Fibroblast of villous mesenchyme (primary cell): ENCODE data around the gene AGER. TPM values are rescaled to one million over a fixed set of nuclear protein-coding genes. Genes with fewer than 3 reads are reported as not detected.
A peak's percentile ranks its signal among the peaks of the same experiment; 100 is the strongest.
"Not testable (repeated sequence)": the region's sequence is repeated elsewhere in the genome, so short reads cannot be mapped to it uniquely, and the experiment has no call there.

Source experiments
- DNase-seq: peaks from one replicate; pipeline ENCODE4 v3.0.0-alpha.2; 2010; ENCODE audit warnings: low read depth
- H3K4me3 ChIP-seq: 2 replicates; pipeline ENCODE4 v1.5.1; 2011; ENCODE audit warnings: low read depth, mild to moderate bottlenecking, low read length
- total RNA-seq: library from RNA; depleted of rRNA; stranded (reverse); fragments of >200 nt; gene quantifications from 2 replicates; pipeline ENCODE4 v1.2.3, GENCODE V29; 2012
- TF ChIP-seq, protein P1 (sequence below): IDR thresholded peaks from 2 replicates; pipeline ENCODE4 v1.5.1; 2012; ENCODE audit warnings: low read depth, mild to moderate bottlenecking, low read length; ENCODE audit not compliant: insufficient read depth

AGER gene
- total RNA-seq, 1 donor, result 0.86 TPM

DNA sequence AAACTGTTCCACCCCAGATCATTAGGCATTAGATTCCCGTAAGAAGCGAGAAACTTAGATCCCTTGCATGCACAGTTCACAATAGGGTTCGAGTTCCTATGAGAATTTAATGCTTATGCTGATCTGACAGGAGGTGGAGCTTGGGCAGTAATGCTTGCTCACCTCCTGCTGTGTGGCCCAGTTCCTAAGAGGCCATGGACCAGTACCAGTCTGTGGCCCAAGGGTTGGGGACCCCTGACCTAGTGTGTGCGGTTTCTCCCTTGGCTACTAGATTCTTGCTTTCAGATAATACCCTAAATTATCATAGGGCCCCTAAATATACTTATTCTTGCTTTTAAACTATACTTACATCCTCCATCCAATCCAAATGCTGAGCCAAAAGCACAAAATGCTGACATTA lies 10.3 kb upstream of the AGER start:
- no peak overlapping the region for H3K4me3 ChIP-seq
- TF ChIP-seq, protein P1, sequence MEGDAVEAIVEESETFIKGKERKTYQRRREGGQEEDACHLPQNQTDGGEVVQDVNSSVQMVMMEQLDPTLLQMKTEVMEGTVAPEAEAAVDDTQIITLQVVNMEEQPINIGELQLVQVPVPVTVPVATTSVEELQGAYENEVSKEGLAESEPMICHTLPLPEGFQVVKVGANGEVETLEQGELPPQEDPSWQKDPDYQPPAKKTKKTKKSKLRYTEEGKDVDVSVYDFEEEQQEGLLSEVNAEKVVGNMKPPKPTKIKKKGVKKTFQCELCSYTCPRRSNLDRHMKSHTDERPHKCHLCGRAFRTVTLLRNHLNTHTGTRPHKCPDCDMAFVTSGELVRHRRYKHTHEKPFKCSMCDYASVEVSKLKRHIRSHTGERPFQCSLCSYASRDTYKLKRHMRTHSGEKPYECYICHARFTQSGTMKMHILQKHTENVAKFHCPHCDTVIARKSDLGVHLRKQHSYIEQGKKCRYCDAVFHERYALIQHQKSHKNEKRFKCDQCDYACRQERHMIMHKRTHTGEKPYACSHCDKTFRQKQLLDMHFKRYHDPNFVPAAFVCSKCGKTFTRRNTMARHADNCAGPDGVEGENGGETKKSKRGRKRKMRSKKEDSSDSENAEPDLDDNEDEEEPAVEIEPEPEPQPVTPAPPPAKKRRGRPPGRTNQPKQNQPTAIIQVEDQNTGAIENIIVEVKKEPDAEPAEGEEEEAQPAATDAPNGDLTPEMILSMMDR, result no peak
- no peak for DNase-seq

DNA sequence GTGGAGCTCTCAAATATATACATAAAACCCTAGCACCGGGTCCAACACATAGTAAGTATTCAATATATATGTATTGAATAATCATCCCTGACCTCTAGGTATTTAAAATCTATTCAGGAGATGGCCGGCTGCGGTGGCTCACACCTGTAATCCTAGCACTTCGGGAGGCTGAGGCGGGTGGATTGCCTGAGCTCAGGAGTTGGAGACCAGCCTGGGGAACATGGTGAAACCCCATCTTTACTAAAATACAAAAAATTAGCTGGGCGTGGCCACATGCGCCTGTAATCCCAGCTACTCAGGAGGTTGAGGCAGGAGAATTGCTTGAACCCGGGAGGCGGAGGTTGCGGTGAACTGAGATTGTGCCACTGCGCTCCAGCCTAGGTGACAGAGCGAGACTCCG lies 9.0 kb upstream of the AGER start:
- H3K4me3 ChIP-seq, result peak overlapping the region; percentile 48
- not testable (repeated sequence) for DNase-seq

DNA sequence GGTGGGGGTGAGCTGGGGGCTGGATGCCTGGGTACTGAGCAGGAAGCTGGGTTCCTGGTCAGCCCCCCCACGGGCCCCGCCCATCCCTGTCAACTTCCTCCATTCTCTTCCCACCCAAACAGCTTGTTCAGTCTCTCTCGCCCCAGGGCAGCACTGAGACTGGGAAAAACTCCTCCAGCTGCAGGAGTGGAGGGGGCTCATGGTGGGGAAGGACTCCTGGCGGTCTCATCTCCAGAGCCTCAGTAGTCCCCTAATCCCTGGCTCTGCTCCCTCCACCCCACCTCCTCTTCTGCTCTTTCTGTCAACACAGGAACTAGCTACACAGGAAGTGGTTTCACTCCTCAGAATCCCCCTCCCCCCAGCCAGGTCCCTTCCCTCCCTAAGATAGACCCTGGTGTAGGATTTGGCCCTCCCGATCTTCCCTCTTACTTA lies 8.6 kb upstream of the AGER start, which contains the start of gene GPSM3:
Gene GPSM3, minus strand, starts transcription at position 36 of the 432 bp plus-strand sequence. CDS start 130 bp downstream, outside the sequence.
- H3K4me3 ChIP-seq, result peak within 1 kb of the TSS; percentile 48
- peak; percentile 63 for DNase-seq
- TF ChIP-seq, protein P1, result no peak

DNA sequence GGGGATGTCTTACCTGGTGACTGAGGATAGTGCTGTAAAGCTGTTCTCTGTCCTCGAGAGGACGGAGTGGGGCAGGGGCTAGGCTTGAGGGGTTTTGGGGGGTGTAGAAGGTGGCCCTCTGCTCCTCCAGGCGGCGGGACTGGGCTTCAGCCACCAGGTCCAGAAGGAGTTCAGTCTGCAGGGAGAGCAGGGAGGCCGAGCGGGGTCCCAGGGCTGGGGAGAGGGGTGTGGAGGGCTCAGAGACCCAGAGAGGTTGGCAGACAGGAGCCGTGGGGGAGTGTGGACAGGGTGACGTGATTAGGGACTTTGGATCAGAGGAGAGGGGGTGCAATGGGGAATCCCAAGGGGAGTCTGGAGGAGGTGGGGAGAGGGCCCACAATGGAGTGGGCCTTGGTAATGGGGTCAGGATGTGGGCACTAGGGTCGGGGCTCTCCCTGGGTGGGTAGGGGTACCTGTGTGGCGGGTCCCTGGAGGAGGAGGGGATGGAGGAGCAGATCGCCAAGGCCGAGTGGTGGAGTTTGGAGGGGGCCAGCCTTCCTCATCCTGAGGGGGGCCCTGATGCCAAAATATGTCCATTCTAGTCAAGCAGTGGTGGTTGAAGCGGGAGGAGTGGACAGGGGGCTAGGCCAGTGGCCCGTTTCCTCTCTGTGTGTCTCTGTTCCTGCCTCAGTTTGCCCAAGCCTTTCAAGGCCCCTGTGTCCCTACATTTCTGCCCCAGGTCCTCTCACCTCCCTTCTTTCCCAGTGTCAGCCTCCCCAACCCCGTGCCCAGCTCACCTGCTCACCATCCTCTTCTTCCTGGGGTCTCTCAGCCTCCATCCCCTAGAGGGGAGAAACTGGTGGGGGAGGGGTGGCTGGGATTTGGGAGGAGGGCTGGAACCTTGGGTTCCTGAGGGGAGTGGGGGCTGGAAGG lies 7.9 kb upstream of the AGER start:
- DNase-seq, result no peak

DNA sequence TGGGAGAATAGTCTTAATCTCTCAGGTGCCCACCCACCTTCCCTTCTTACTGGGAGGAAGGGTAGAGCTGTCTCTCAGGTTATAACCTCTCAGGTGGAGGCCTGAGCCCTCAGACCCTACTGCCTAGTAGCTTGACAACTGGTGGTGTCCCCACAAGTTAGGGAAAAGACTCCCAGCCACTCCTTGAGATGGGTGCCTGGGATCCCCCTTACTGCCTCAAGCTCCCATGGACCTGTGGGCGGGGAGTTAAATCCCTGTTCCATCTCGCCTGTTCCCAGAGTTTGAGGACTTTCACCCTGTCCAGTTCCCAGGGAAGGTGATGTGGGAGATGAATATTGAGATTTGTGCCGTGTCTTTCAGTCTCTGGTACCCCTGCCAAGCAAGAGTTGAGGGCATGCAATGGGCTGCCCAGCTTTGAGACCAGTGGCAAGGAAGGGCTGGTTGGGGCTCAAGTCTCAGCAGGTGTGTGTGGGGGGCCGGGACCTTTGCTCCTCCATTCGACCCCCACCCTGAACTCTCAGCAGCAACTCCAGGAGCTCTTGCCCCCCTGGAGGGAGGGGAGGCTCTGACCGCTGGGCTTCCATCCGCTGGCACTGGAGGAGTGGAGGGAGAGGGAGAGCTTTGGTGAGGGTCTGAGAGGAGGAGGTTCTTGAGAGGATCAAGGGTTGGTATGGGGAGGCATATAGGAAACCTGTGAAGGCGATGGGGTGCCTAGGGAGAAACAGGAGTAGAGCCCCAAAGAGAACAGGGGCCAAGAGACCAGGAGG lies 7.0 kb upstream of the AGER start:
- DNase-seq, result no peak
- peak overlapping the region; percentile 85 for H3K4me3 ChIP-seq
- TF ChIP-seq, protein P1, result no peak

More for the DNA sequence above, 7.9 kb upstream of the AGER start:
- TF ChIP-seq, protein P1, result no peak
- peak overlapping the region; percentile 48 for H3K4me3 ChIP-seq

DNA sequence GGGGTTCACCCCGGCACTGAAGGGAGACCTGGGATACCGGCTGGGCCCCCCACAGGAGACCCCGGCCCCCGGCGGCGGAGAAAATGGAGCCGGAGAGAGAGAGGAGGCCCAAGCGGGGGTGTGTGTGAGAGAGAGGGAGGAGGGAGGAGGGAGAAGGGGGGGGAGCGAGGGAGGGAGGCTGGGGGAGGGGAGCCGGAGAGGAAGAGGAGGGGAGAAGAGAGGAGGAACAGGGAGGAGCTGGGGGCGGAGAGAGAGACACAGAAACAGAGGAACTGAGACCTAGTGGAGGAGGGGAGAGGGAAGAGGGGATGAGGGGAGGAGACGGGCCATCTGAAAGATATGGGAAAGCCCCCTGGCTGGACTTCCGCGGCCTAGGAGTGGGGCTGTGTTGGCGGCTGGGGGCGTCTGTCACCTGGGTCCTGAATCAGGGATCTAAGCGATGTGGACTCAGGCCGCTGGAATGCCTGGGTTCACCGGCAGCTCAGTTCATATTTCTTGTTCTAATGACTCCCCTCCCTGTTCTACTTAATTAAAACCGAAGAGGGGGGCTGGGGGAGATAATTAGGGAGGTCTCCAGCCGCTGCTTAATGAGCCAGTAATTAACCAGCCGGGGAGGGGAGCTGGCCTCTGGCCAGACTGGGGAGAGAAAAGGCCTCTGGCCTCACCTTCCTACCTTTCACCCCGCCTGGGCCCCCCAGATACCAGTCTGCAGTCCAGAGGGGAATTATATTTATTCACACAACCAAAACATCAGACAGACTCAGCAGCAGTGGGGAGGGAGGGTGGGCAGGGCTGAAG lies 6.2 kb upstream of the AGER start, which contains the start of gene PBX2:
Gene PBX2, minus strand, starts transcription at position 149 of the 798 bp plus-strand sequence. CDS start 287 bp downstream, outside the sequence.
- DNase-seq, result peak; percentile 93
- TF ChIP-seq, protein P1, result no peak
- H3K4me3 ChIP-seq, result peak within 1 kb of the TSS; percentile 85

DNA sequence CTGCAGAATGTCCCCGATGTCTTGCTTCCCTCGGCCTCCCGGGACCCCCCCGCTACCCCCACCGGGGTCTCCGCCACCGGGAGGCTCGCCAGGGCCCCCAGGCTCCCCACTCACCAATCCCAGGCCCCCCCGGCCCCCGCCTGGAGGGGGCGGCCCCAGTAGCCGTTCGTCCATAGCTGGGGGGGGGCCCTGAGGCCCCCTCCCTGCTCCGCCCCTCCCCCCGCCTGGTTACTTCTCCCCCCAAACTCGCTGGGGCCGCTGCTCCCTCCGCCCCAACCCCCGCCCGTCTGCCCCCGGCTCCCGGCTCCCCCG lies 5.6 kb upstream of the AGER start:
- H3K4me3 ChIP-seq, result peak overlapping the region; percentile 85
- no peak for DNase-seq
- TF ChIP-seq, protein P1, result no peak
